H9 (cell line): Measurements from ENCODE around the gene NIM1K. TPM values are rescaled to one million over a fixed set of nuclear protein-coding genes. Genes with fewer than 3 reads are reported as not detected.

ENCODE experiments used
- DNase-seq: peaks from one replicate; pipeline ENCODE4 v3.0.0-alpha.2; 2017
- H2AFZ ChIP-seq: one replicate; pipeline ENCODE4 v1.6.1; 2013; ENCODE audit warnings: mild to moderate bottlenecking, low read length, control low read depth, moderate library complexity
- H2AK5ac ChIP-seq: 2 replicates; pipeline ENCODE4 v1.6.1; 2013; ENCODE audit warnings: low read length, control low read depth, mixed read lengths; ENCODE audit not compliant: insufficient read length
- H2BK120ac ChIP-seq: one replicate; pipeline ENCODE4 v1.6.1; 2013; ENCODE audit warnings: low read depth, mild to moderate bottlenecking, low read length, control low read depth, inconsistent platforms; ENCODE audit not compliant: poor library complexity, severe bottlenecking
- H2BK12ac ChIP-seq: 2 replicates; pipeline ENCODE4 v1.6.1; 2013; ENCODE audit warnings: low read length, control low read depth, mixed read lengths, low read depth; ENCODE audit not compliant: insufficient read length
- H2BK15ac ChIP-seq: 2 replicates; pipeline ENCODE4 v1.6.1; 2013; ENCODE audit warnings: low read depth, low read length, control low read depth
- H2BK20ac ChIP-seq: one replicate; pipeline ENCODE4 v1.6.1; 2013; ENCODE audit warnings: low read depth, mild to moderate bottlenecking, low read length, control low read depth, inconsistent platforms; ENCODE audit not compliant: poor library complexity, severe bottlenecking
- H2BK5ac ChIP-seq: 2 replicates; pipeline ENCODE4 v1.6.1; 2013; ENCODE audit warnings: low read length, control low read depth, mixed read lengths; ENCODE audit not compliant: insufficient read length
- H3K14ac ChIP-seq: 2 replicates; pipeline ENCODE4 v1.6.1; 2013; ENCODE audit warnings: low read length, control low read depth; ENCODE audit not compliant: insufficient read depth
- H3K18ac ChIP-seq: 2 replicates; pipeline ENCODE4 v1.6.1; 2013; ENCODE audit warnings: low read depth, mild to moderate bottlenecking, mixed read lengths, low read length, control low read depth; ENCODE audit not compliant: insufficient read length
- H3K23ac ChIP-seq: 2 replicates; pipeline ENCODE4 v1.6.1; 2013; ENCODE audit warnings: low read length, control low read depth, mixed read lengths, low read depth; ENCODE audit not compliant: insufficient read length
- H3K23me2 ChIP-seq: 2 replicates; pipeline ENCODE4 v1.6.1; 2013; ENCODE audit warnings: low read depth, mild to moderate bottlenecking, mixed read lengths, low read length, control low read depth; ENCODE audit not compliant: insufficient read length, poor library complexity, severe bottlenecking
- H3K27ac ChIP-seq: 2 replicates; pipeline ENCODE4 v1.5.1; 2013; ENCODE audit warnings: low read length, control low read depth, mixed read lengths, low read depth; ENCODE audit not compliant: insufficient read length
- H3K27me3 ChIP-seq: 2 replicates; pipeline ENCODE4 v1.6.1; 2013; ENCODE audit warnings: low read length, control low read depth, inconsistent platforms; ENCODE audit not compliant: insufficient read depth
- H3K4ac ChIP-seq: 2 replicates; pipeline ENCODE4 v1.6.1; 2013; ENCODE audit warnings: low read depth, mild to moderate bottlenecking, control low read depth, inconsistent platforms, low read length, moderate library complexity
- H3K4me1 ChIP-seq: 2 replicates; pipeline ENCODE4 v1.6.1; 2013; ENCODE audit warnings: low read length, control low read depth, inconsistent platforms; ENCODE audit not compliant: insufficient read depth
- H3K4me2 ChIP-seq: 2 replicates; pipeline ENCODE4 v1.6.1; 2013; ENCODE audit warnings: low read length, control low read depth, mixed read lengths; ENCODE audit not compliant: insufficient read length, insufficient read depth
- H3K56ac ChIP-seq: 2 replicates; pipeline ENCODE4 v1.6.1; 2013; ENCODE audit warnings: low read depth, mild to moderate bottlenecking, mixed read lengths, low read length, control low read depth; ENCODE audit not compliant: insufficient read length
- H3K79me1 ChIP-seq: 2 replicates; pipeline ENCODE4 v1.6.1; 2013; ENCODE audit warnings: low read depth, mild to moderate bottlenecking, moderate library complexity, low read length, control low read depth, inconsistent platforms; ENCODE audit not compliant: insufficient read depth, poor library complexity, severe bottlenecking
- H3K79me2 ChIP-seq: 2 replicates; pipeline ENCODE4 v1.6.1; 2013; ENCODE audit warnings: low read length, control low read depth, inconsistent platforms; ENCODE audit not compliant: insufficient read depth
- H3K9ac ChIP-seq: 2 replicates; pipeline ENCODE4 v1.6.1; 2013; ENCODE audit warnings: low read length, control low read depth, mixed read lengths; ENCODE audit not compliant: insufficient read length; ENCODE audit errors: extremely low read depth
- H3K9me3 ChIP-seq: one replicate; pipeline ENCODE4 v1.6.1; 2013; ENCODE audit warnings: low read depth, low read length, inconsistent platforms; ENCODE audit not compliant: control insufficient read depth
- H3T11ph ChIP-seq: one replicate; pipeline ENCODE4 v1.6.1; 2013; ENCODE audit warnings: mild to moderate bottlenecking, low read length, control low read depth, inconsistent platforms
- H4K20me1 ChIP-seq: one replicate; pipeline ENCODE4 v1.6.1; 2013; ENCODE audit not compliant: control insufficient read depth, insufficient read length, insufficient read depth
- H4K5ac ChIP-seq: 2 replicates; pipeline ENCODE4 v1.6.1; 2013; ENCODE audit warnings: low read depth, mild to moderate bottlenecking, mixed read lengths, low read length, control low read depth; ENCODE audit not compliant: insufficient read length
- H4K8ac ChIP-seq: replicated peaks from 2 replicates; pipeline ENCODE4 v1.6.1; 2013; ENCODE audit warnings: low read length, control low read depth, mixed read lengths, low read depth; ENCODE audit not compliant: insufficient read length
- H4K91ac ChIP-seq: 2 replicates; pipeline ENCODE4 v1.6.1; 2013; ENCODE audit warnings: low read depth, mild to moderate bottlenecking, moderate library complexity, mixed read lengths, low read length, control low read depth; ENCODE audit not compliant: insufficient read length
- H3K27ac Mint-ChIP-seq, 3 experiments: 2 replicates in 2 of 3; 3 replicates in 1 of 3; pipeline ENCODE4 v1.8.0; 2020 to 2021; ENCODE audit warnings: mixed read lengths in 3 of 3, mild to moderate bottlenecking in 1 of 3, moderate library complexity in 1 of 3
- H3K27me3 Mint-ChIP-seq: 2 replicates; pipeline ENCODE4 v1.8.0; 2021; ENCODE audit warnings: low read depth, mild to moderate bottlenecking, moderate library complexity, mixed read lengths
- H3K36me3 Mint-ChIP-seq, 3 experiments: 2 replicates in 2 of 3; 3 replicates in 1 of 3; pipeline ENCODE4 v1.8.0; 2020 to 2021; ENCODE audit warnings: low read depth in 3 of 3, mixed read lengths in 3 of 3; ENCODE audit not compliant: insufficient read depth in 1 of 3
- H3K4me1 Mint-ChIP-seq, 2 experiments: 2 replicates each; pipeline ENCODE4 v1.8.0; 2020; ENCODE audit warnings: mixed read lengths in 2 of 2
- H3K4me3 Mint-ChIP-seq, 2 experiments: 2 replicates in 1 of 2; 3 replicates in 1 of 2; pipeline ENCODE4 v1.8.0; 2020 to 2021; ENCODE audit warnings: mild to moderate bottlenecking in 2 of 2, mixed read lengths in 2 of 2, moderate library complexity in 1 of 2
- H3K9me3 Mint-ChIP-seq, 2 experiments: 2 replicates in 1 of 2; 3 replicates in 1 of 2; pipeline ENCODE4 v1.8.0; 2020; ENCODE audit warnings: mild to moderate bottlenecking in 2 of 2, mixed read lengths in 2 of 2, moderate library complexity in 1 of 2
- WGBS: extraction: QIAGEN DNeasy Blood & Tissue Kit; methylation state at CpG from one replicate; pipeline ENCODE4 v1.1.7; 2013; ENCODE audit warnings: missing lambda C conversion rate, low lambda C conversion rate, mixed read lengths; ENCODE audit not compliant: insufficient read length; ENCODE audit errors: extremely low coverage; 5-methylcytosine and 5-hydroxymethylcytosine counted together
- total RNA-seq: library from RNA; stranded (reverse); gene quantifications from 2 replicates; pipeline ENCODE4 v1.2.1, GENCODE V29; 2021
- TF ChIP-seq, protein P1 (sequence below): fragments of 200-600 bp; sonication (generic); conservative IDR thresholded peaks from 3 replicates; pipeline ENCODE4 v1.8.0; 2021; ENCODE audit warnings: antibody characterized with exemption, mild to moderate bottlenecking

The NIM1K gene
- total RNA-seq, 1 experiment from 2014 or later = 0.07 TPM

DNA sequence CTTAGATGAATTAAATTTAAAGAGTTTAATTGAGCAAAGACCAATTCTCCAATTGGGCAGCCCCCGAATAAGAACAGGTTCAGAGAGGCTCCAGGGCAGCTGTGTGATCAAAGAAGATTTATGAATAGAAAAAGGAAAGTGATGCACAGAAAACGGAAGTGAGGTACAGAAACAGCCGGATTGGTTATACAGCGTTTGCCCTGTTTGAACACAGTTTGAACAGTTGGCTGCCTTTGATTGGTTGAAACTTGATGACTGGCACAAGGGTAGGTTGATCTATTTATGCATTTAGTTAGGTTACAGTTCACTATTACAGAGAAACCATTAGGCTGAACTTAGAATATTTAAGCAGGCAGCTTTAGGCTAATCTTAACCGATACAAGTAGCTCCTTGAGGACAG, 29.5 kb downstream of the NIM1K start:
- no peak overlapping the region for H3K4ac ChIP-seq
- no peak overlapping the region for H3K23ac ChIP-seq
- no peak overlapping the region for H3K18ac ChIP-seq
- H3K56ac ChIP-seq = no peak overlapping the region
- no peak for DNase-seq
- Mint-ChIP-seq H3K4me1 (no peaks in the 10 kb centered on the region), H3K9me3 (no peaks in the 10 kb centered on the region), H3K4me3 (no peak overlapping the region), H3K36me3 (no peaks in the 10 kb centered on the region), H3K27me3 (no peaks in the 10 kb centered on the region), H3K27ac (no peak overlapping the region)
- no peaks in the 10 kb centered on the region for H3K9me3 ChIP-seq
- H3K79me2 ChIP-seq = no peaks in the 10 kb centered on the region
- no peak overlapping the region for H2AFZ ChIP-seq
- H2BK20ac ChIP-seq = no peak overlapping the region
- H3K4me2 ChIP-seq = no peak overlapping the region
- no peaks in the 10 kb centered on the region for H3K4me1 ChIP-seq
- no peak overlapping the region for H2BK120ac ChIP-seq
- no peak overlapping the region for H2AK5ac ChIP-seq
- H4K8ac ChIP-seq = no peak overlapping the region
- TF ChIP-seq, protein P1, sequence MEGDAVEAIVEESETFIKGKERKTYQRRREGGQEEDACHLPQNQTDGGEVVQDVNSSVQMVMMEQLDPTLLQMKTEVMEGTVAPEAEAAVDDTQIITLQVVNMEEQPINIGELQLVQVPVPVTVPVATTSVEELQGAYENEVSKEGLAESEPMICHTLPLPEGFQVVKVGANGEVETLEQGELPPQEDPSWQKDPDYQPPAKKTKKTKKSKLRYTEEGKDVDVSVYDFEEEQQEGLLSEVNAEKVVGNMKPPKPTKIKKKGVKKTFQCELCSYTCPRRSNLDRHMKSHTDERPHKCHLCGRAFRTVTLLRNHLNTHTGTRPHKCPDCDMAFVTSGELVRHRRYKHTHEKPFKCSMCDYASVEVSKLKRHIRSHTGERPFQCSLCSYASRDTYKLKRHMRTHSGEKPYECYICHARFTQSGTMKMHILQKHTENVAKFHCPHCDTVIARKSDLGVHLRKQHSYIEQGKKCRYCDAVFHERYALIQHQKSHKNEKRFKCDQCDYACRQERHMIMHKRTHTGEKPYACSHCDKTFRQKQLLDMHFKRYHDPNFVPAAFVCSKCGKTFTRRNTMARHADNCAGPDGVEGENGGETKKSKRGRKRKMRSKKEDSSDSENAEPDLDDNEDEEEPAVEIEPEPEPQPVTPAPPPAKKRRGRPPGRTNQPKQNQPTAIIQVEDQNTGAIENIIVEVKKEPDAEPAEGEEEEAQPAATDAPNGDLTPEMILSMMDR = no peak
- no peak overlapping the region for H3K14ac ChIP-seq
- H2BK15ac ChIP-seq = no peak overlapping the region
- H4K20me1 ChIP-seq = no peaks in the 10 kb centered on the region
- no peak overlapping the region for H2BK5ac ChIP-seq
- no peaks in the 10 kb centered on the region for H3K23me2 ChIP-seq
- no peak overlapping the region for H3K9ac ChIP-seq
- no peak overlapping the region for H2BK12ac ChIP-seq
- H3K79me1 ChIP-seq = no peaks in the 10 kb centered on the region
- no peak overlapping the region for H4K5ac ChIP-seq
- H4K91ac ChIP-seq = no peak overlapping the region
- no CpG with 5 or more reads among the region's 5 CpGs for WGBS
- no peak overlapping the region for H3K27ac ChIP-seq
- H3T11ph ChIP-seq = no peak overlapping the region
- no peaks in the 10 kb centered on the region for H3K27me3 ChIP-seq
